Neural cell (in vitro differentiated cells): Measurements from ENCODE around the gene MAPKAPK5. TPM values are rescaled to one million over a fixed set of nuclear protein-coding genes. Genes with fewer than 3 reads are reported as not detected.

Experiments
- H2AFZ ChIP-seq: fragments of 200-600, 300-800 bp; sonication (generic), shearing (Covaris generic); 2 replicates; pipeline ENCODE4 v1.6.0; 2014; ENCODE audit warnings: low read depth, mild to moderate bottlenecking, antibody characterized with exemption, low read length, moderate library complexity
- H3F3A ChIP-seq: fragments of 200-600 bp; shearing (Covaris generic); 2 replicates; pipeline ENCODE4 v1.6.1; 2016; ENCODE audit warnings: mild to moderate bottlenecking, moderate library complexity, mixed read lengths, antibody characterized with exemption, low read length; ENCODE audit not compliant: insufficient read depth, poor library complexity, severe bottlenecking
- H3K27ac ChIP-seq: fragments of 200-600, 300-800 bp; sonication (generic), shearing (Covaris generic); 2 replicates; pipeline ENCODE4 v1.5.1; 2014; ENCODE audit warnings: mild to moderate bottlenecking, low read length, moderate library complexity
- H3K27me3 ChIP-seq: fragments of 300-800, 200-600 bp; sonication (generic), shearing (Covaris generic); 2 replicates; pipeline ENCODE4 v1.6.0; 2014; ENCODE audit warnings: mild to moderate bottlenecking, low read depth, low read length, moderate library complexity; ENCODE audit not compliant: insufficient read depth
- H3K36me3 ChIP-seq: fragments of 300-800, 200-600 bp; sonication (generic), shearing (Covaris generic); 2 replicates; pipeline ENCODE4 v1.5.1; 2014; ENCODE audit warnings: mild to moderate bottlenecking, antibody characterized with exemption, low read length, moderate library complexity; ENCODE audit not compliant: insufficient read depth
- H3K4me2 ChIP-seq: fragments of 300-800, 200-600 bp; sonication (generic), shearing (Covaris generic); 2 replicates; pipeline ENCODE4 v1.6.0; 2014; ENCODE audit warnings: mild to moderate bottlenecking, low read length
- H3K4me3 ChIP-seq: fragments of 300-800, 200-600 bp; sonication (generic), shearing (Covaris generic); 2 replicates; pipeline ENCODE4 v1.5.1; 2014; ENCODE audit warnings: mild to moderate bottlenecking, low read length, moderate library complexity
- H3K79me2 ChIP-seq: fragments of 200-600 bp; shearing (Covaris generic); replicated peaks from 2 replicates; pipeline ENCODE4 v1.6.0; 2014; ENCODE audit warnings: mild to moderate bottlenecking, low read length, moderate library complexity; ENCODE audit not compliant: insufficient read depth
- H3K9ac ChIP-seq: fragments of 300-800, 200-600 bp; sonication (generic), shearing (Covaris generic); 2 replicates; pipeline ENCODE4 v1.6.1; 2016; ENCODE audit warnings: mild to moderate bottlenecking, low read length, mixed read lengths
- H3K9me2 ChIP-seq: fragments of 200-600 bp; shearing (Covaris generic); 2 replicates; pipeline ENCODE4 v1.6.1; 2016; ENCODE audit warnings: mild to moderate bottlenecking, low read length, mixed read lengths; ENCODE audit not compliant: insufficient read depth
- H3K9me3 ChIP-seq: fragments of 200-600, 300-800 bp; sonication (generic), shearing (Covaris generic); 2 replicates; pipeline ENCODE4 v1.6.1; 2016; ENCODE audit warnings: mild to moderate bottlenecking, mixed run types, low read length, moderate library complexity, mixed read lengths
- H4K20me1 ChIP-seq: fragments of 200-600 bp; shearing (Covaris generic); 2 replicates; pipeline ENCODE4 v1.6.1; 2016; ENCODE audit warnings: mild to moderate bottlenecking, mixed run types; ENCODE audit not compliant: insufficient read depth
- CTCF ChIP-seq: fragments of 450-650 bp; IDR thresholded peaks from 2 replicates; pipeline ENCODE4 v1.5.1; 2014; ENCODE audit warnings: antibody characterized with exemption, mild to moderate bottlenecking, moderate library complexity; ENCODE audit not compliant: poor library complexity, severe bottlenecking
- EP300 ChIP-seq: fragments of 450-650 bp; conservative IDR thresholded peaks from 2 replicates; pipeline ENCODE4 v1.6.1; 2014; ENCODE audit warnings: antibody characterized with exemption, mild to moderate bottlenecking, moderate library complexity; ENCODE audit not compliant: poor library complexity, severe bottlenecking
- EZH2 ChIP-seq: fragments of 200-600, 300-800 bp; shearing (Covaris generic), sonication (generic); IDR thresholded peaks from 2 replicates; pipeline ENCODE4 v1.6.1; 2014; ENCODE audit warnings: antibody characterized with exemption, low read length, borderline replicate concordance, mild to moderate bottlenecking; ENCODE audit not compliant: insufficient read depth, poor library complexity, severe bottlenecking
- MXI1 ChIP-seq: fragments of 450-650 bp; conservative IDR thresholded peaks from 2 replicates; pipeline ENCODE4 v1.6.1; 2014; ENCODE audit warnings: antibody characterized with exemption, mild to moderate bottlenecking; ENCODE audit not compliant: poor library complexity, severe bottlenecking
- POLR2AphosphoS5 ChIP-seq: IDR thresholded peaks from 2 replicates; pipeline ENCODE4 v1.6.1; 2012
- RAD21 ChIP-seq: fragments of 450-650 bp; conservative IDR thresholded peaks from 2 replicates; pipeline ENCODE4 v1.6.1; 2014; ENCODE audit warnings: antibody characterized with exemption, mild to moderate bottlenecking, moderate library complexity
- REST ChIP-seq: IDR thresholded peaks from 2 replicates; pipeline ENCODE4 v1.6.1; 2012; ENCODE audit warnings: borderline replicate concordance
- SMC3 ChIP-seq: fragments of 450-650 bp; conservative IDR thresholded peaks from 2 replicates; pipeline ENCODE4 v1.6.1; 2014; ENCODE audit warnings: antibody characterized with exemption, mild to moderate bottlenecking, moderate library complexity; ENCODE audit not compliant: poor library complexity
- TAF1 ChIP-seq: IDR thresholded peaks from 2 replicates; pipeline ENCODE4 v1.6.1; 2012; ENCODE audit warnings: low read depth
- polyA plus RNA-seq: library from polyadenylated mRNA; depleted of rRNA; stranded (reverse); fragments of >200 nt; gene quantifications from 2 replicates; pipeline ENCODE4 v1.2.3, GENCODE V29; 2014

The MAPKAPK5 gene
- polyA plus RNA-seq, 1 donor from 2014 or later = 93.7 TPM

- H3K27ac ChIP-seq = no peak overlapping the region
- H3K36me3 ChIP-seq = peaks cover 31% of the 10 kb centered on the region
- no peak for TF ChIP-seq CTCF
- no peak for TF ChIP-seq TAF1
- no peak for TF ChIP-seq EP300
- H3K4me2 ChIP-seq = no peak overlapping the region
- no peaks in the 10 kb centered on the region for H3F3A ChIP-seq
- no peak overlapping the region for H2AFZ ChIP-seq
- H3K9me2 ChIP-seq = no peaks in the 10 kb centered on the region
- H3K9ac ChIP-seq = no peak overlapping the region
- no peaks in the 10 kb centered on the region for H3K9me3 ChIP-seq
- H3K79me2 ChIP-seq = no peaks in the 10 kb centered on the region
- H4K20me1 ChIP-seq = no peaks in the 10 kb centered on the region
- no peak overlapping the region for H3K4me3 ChIP-seq
- peaks cover 13% of the 10 kb centered on the region for H3K27me3 ChIP-seq
Measured at GRCh38 chr12:111868676-111869588, 26.9 kb downstream of the MAPKAPK5 start.

GRCh38 chr12:111869671-111870070 is 27.6 kb downstream of the MAPKAPK5 start:
- TF ChIP-seq REST = no peak
- TF ChIP-seq TAF1 = no peak
- no peak for TF ChIP-seq EP300
- no peak for TF ChIP-seq POLR2AphosphoS5
- TF ChIP-seq EZH2 = no peak
- no peak for TF ChIP-seq MXI1
- TF ChIP-seq RAD21 = no peak
- TF ChIP-seq SMC3 = no peak
- TF ChIP-seq CTCF = no peak
- no peak overlapping the region for H2AFZ ChIP-seq
- H3K9ac ChIP-seq = no peak overlapping the region
- no peaks in the 10 kb centered on the region for H3F3A ChIP-seq
- H3K36me3 ChIP-seq = peaks cover 31% of the 10 kb centered on the region
- H3K27ac ChIP-seq = no peak overlapping the region
- H3K4me2 ChIP-seq = no peak overlapping the region
- H3K4me3 ChIP-seq = no peak overlapping the region
- H3K79me2 ChIP-seq = no peaks in the 10 kb centered on the region
- H3K9me3 ChIP-seq = no peaks in the 10 kb centered on the region
- peaks cover 12% of the 10 kb centered on the region for H3K27me3 ChIP-seq
- H4K20me1 ChIP-seq = no peaks in the 10 kb centered on the region
- no peaks in the 10 kb centered on the region for H3K9me2 ChIP-seq
